Activated CD4-positive, CD25-positive, alpha-beta regulatory T cell treated with anti-CD3 and anti-CD28 coated beads, Interleukin-2, amount 50 U/mL, for 24 hours (primary cell): Measurements from ENCODE around the gene ELOVL3.

ENCODE experiments used
- ATAC-seq, 2 donors: fragments of 150-1000 bp; cut with Tn5 transposase; one replicate each; pipeline ENCODE4 v1.10.0; 2021; ENCODE audit warnings: mild to moderate bottlenecking in 1 of 2, moderate library complexity in 1 of 2

ELOVL3 gene

GRCh38 chr10:102255404-102255803 is 29.3 kb downstream of the ELOVL3 start:
- no peak for ATAC-seq

- no peak for ATAC-seq
Observed at GRCh38 chr10:102261196-102261595, 35.1 kb downstream of the ELOVL3 start.

GRCh38 chr10:102261842-102262241 is 35.7 kb downstream of the ELOVL3 start:
- ATAC-seq: no peak

- ATAC-seq: no peak
Observed at GRCh38 chr10:102262744-102263370, 36.8 kb downstream of the ELOVL3 start.

GRCh38 chr10:102264371-102264770 is 38.3 kb downstream of the ELOVL3 start:
- no peak for ATAC-seq

GRCh38 chr10:102266670-102267069 is 40.6 kb downstream of the ELOVL3 start:
- ATAC-seq: no peak

- ATAC-seq: peak; percentile 92 to 93
Observed at GRCh38 chr10:102267748-102268147, 41.6 kb downstream of the ELOVL3 start.

- ATAC-seq: peak in 1 of 2 donors; percentile 31
Observed at GRCh38 chr10:102268375-102268888, 42.3 kb downstream of the ELOVL3 start.

- no peak for ATAC-seq
Observed at GRCh38 chr10:102269017-102269416, 42.9 kb downstream of the ELOVL3 start.

- no peak for ATAC-seq
Observed at GRCh38 chr10:102274062-102274461, 48.0 kb downstream of the ELOVL3 start.

- no peak for ATAC-seq
Observed at GRCh38 chr10:102275343-102275742, 49.2 kb downstream of the ELOVL3 start.

GRCh38 chr10:102279104-102279503 is 53.0 kb downstream of the ELOVL3 start:
- ATAC-seq: no peak
